GM20000 (cell line): ENCODE data around the gene MEIS2.

ENCODE experiments used
- DNase-seq: peaks from one replicate; pipeline ENCODE4 v3.0.0; 2012; ENCODE audit warnings: low spot score
- TF ChIP-seq, protein P1 (sequence below): IDR thresholded peaks from 2 replicates; pipeline ENCODE4 v1.5.1; 2012; ENCODE audit warnings: mild to moderate bottlenecking, control low read depth; ENCODE audit errors: extremely low read depth, missing control alignments

The MEIS2 gene

DNA sequence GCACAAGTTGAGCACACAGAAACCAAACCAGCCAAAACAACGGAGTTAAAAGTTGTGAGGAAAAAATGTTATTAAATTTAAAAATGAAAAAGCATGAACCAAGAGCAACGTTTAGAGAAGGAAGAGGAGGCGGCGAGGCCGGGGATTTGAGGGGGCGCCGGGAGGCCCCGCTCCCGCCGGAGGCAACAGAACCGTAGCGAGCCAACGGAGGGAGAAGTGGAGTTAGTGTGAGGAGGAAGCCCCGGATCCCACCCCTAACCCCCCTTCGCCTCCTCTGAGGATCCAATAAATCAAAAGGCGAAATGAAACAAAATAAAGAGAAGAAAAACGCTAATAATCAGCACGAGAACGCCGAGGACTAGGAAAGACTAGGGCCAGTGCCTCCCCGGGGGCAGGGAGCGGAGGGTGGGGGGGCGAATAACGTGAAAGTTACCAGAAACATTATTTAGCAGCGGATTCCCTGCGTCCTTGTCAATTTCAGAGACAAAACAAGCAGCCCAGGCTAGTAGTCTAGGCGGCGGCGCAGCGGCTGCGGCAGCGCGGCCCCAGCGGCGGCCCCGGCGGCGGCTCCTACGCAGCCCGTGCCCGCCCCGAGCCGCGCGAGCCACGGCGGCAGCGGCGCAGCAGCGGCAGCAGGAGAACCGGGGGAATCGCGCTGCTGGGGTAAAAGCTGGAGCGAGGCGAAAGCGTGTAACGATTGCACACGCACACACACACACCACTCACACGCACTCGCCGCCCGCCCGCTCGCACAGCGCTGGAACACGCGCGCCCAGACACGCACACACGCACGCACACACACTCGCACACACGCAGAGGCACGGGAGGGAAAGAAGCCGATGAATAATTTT, 1.7 kb downstream of the MEIS2 start:
- peak; percentile 72 for DNase-seq
- TF ChIP-seq, protein P1, sequence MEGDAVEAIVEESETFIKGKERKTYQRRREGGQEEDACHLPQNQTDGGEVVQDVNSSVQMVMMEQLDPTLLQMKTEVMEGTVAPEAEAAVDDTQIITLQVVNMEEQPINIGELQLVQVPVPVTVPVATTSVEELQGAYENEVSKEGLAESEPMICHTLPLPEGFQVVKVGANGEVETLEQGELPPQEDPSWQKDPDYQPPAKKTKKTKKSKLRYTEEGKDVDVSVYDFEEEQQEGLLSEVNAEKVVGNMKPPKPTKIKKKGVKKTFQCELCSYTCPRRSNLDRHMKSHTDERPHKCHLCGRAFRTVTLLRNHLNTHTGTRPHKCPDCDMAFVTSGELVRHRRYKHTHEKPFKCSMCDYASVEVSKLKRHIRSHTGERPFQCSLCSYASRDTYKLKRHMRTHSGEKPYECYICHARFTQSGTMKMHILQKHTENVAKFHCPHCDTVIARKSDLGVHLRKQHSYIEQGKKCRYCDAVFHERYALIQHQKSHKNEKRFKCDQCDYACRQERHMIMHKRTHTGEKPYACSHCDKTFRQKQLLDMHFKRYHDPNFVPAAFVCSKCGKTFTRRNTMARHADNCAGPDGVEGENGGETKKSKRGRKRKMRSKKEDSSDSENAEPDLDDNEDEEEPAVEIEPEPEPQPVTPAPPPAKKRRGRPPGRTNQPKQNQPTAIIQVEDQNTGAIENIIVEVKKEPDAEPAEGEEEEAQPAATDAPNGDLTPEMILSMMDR = no peak

DNA sequence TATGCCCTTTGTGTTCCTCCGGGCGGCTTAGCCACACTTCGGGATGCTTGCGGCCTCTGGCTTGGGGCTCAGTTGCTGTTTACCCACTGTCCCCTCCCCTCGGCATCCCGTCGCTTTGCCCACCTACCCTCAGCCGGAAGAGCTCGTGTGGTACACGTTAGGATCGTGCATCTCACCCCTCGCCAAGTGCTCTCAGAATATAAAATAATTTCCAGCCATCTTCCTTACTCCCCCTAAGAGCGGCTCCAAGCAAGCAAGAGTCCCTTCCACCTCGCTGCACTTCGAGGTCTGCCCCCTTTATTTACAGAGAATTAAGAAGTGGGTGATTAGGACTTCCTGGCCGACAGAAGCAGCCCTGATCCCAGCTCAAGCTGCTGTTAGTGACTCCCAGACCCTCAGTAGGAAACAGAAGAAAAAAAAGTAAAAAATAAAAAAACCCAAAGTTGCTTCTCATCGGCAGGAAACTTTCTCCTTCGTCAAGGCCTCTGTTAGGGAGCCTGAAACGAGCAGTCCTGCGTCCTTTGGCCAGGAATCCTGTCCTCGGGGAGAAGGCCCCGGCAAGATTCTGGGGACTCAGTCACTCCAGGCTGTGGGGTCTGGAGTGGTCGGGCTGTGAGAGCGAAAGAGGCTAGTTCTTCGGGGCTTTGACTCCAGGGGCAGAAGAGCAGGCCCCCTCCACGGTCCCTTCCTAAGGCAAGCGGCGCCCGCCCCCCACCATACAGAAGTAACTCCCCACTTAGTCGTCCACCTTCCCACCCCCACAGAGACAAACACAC, 3.0 kb downstream of the MEIS2 start:
- TF ChIP-seq, protein P1 = no peak
- no peak for DNase-seq

DNA sequence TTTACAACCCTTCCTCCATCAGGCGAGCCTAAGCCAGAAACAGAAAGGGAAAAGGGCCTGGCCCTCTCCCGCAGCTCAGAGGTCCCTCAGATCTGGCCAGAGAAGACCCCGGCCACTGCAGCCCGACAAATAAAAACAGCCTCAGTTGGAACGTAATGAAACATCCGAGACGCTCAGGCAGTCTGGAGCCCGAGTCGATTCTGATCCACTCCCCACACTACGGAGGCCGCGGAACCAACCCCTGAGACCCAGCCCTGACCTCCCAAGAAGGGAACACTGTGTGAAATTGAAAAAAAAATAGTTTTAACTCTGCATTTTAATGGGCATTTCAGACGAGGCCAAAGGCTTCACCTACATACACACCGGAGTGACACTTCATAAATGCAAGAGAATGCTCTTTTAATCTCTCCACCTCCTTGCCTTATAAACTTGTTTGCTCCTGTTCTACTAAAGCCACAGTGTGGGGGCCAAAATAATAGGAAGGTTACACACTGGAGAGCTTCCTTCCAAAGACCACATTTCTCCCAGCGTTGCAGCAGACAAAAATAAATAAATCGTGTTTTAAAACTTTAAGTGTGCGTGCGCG, 3.7 kb downstream of the MEIS2 start:
- no peak for DNase-seq
- TF ChIP-seq, protein P1 = no peak

DNA sequence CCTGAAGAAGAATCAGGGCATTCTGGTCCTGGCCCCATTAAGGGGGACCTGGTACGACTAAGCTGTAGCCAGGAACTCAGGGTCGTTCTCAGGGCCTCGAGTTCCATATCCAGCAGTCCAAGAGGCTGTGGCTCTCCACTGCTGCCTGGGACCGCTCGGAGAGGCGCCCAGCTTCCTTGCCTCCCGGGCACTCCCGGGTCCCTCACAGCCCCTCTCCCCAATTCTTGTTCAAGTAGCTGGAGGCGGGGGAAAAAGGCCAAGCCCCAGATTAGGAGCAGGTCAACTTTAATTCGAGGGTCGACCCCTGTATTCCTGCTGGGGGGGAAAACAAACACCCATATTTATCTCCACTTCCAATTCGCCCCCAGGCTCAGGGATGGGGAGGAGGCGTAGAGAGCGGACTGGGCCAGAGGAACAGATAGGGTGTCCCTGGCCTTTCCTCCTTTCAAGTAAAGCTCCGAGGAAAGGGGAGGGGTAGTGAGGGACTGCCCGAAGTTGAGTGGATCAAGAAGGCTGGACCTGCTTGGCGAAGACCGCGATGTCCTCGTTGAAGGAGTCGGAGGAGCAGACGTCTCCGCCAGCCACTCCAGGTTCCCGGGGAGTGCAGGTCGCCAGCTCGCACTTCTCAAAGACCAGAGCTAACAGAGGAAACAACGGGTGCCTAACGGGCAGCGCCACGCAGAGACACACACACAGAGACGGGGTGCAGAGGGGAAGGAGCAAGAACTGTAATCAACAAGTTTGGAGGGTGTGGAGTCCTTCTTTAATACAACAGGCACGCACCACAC, 4.4 kb downstream of the MEIS2 start:
- TF ChIP-seq, protein P1 = no peak
- no peak for DNase-seq

DNA sequence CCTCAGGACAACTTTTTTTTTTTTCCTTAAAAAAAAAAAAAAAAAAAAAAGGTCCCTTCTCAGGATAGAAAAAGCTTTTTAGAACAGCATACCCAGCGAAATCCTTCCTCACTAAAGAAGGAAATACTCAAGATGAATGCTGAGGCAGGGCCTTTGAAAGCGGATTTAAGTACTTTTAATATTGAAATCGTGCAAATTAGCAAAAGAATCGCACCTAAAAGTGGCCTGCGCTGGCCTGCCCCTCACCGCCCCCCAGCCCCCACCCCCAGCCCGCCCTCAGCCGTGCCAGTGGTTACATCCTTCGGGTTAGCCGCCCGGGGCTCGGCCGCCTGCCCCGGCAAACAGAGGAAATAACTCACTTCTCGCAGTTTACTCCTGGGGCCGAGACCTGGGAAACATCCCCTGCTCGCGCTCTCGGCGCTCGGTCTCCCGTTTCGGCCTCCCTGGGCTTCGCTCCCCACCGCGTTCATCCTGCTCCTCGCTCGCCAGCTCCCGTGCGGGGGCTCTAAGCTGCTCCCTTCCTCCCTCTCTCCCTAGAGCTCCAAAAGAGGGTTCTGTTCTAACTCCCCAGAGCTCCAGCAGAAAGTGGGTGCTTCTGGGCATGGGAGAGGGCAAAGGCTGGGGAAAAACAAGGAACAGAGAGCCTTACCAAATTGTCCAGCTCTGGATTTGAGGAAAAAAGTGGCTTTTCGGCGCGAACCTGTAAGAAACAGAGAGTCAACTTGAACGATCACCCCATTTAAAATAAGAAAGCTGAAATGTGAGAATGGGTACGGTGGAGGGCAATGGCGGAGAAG, 5.2 kb downstream of the MEIS2 start:
- DNase-seq = no peak
- TF ChIP-seq, protein P1 = no peak

DNA sequence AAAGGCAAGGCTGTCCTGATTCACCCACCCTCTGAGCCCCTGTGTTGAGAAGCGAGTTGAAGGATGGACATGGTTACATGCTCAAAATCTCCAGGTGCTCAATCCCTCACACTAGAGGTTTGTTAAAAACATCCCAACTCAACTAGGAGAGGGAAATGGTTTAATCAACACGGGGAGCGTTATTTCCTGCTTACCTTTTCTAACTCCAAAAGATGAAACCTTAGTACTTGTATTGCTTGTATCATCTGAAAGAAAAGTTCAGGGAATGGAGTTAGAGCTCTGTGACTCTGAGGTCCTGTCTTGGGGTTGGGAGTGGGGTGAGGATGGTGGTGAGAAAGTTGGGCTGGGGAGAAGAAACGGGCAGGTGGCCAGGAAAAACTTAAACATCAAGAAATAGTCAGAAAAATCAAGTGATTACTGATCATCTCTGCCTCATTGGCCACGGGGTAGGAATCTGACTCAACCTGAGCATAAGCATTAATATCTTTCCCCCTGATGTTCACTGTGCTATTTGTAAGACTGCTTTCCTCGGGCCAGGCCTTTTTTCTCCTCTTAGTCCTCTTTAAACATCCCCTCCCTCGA, 5.9 kb downstream of the MEIS2 start:
- no peak for DNase-seq
- TF ChIP-seq, protein P1 = no peak
